GM12875 (cell line): ENCODE data around the gene MCM3AP.

Experiments
- H3K4me3 ChIP-seq: one replicate; pipeline ENCODE4 v1.5.1; 2011; ENCODE audit warnings: low read depth, low read length, control low read depth
- TF ChIP-seq, protein P1 (sequence below): IDR thresholded peaks from 2 replicates; pipeline ENCODE4 v1.5.1; 2011; ENCODE audit warnings: low read depth, mild to moderate bottlenecking, control low read depth, inconsistent platforms, low read length, moderate library complexity, borderline replicate concordance; ENCODE audit not compliant: insufficient read depth

Gene MCM3AP

GRCh38 chr21:46199436-46200373, 85.7 kb downstream of the MCM3AP start:
- no peak overlapping the region for H3K4me3 ChIP-seq
- TF ChIP-seq, protein P1, sequence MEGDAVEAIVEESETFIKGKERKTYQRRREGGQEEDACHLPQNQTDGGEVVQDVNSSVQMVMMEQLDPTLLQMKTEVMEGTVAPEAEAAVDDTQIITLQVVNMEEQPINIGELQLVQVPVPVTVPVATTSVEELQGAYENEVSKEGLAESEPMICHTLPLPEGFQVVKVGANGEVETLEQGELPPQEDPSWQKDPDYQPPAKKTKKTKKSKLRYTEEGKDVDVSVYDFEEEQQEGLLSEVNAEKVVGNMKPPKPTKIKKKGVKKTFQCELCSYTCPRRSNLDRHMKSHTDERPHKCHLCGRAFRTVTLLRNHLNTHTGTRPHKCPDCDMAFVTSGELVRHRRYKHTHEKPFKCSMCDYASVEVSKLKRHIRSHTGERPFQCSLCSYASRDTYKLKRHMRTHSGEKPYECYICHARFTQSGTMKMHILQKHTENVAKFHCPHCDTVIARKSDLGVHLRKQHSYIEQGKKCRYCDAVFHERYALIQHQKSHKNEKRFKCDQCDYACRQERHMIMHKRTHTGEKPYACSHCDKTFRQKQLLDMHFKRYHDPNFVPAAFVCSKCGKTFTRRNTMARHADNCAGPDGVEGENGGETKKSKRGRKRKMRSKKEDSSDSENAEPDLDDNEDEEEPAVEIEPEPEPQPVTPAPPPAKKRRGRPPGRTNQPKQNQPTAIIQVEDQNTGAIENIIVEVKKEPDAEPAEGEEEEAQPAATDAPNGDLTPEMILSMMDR, result no peak

DNA sequence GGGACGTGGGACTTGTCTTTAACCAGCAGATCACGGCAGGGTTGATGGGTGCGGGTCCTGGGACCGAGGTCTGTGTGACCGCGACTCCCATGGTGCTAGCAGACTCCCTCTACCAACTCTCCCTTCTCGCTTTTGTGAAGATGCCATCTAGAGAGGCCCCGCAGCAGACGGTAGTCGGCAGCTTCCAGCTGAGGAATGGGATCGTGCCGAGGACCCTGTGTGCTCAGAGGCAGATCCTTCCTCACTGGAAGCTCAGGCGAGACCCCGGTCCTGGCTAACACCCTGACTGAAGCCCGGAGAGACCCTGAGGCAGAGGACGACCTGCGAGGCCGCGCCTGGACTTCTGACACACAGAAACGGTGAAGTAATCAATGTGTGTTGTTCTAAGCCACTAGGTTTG, 88.7 kb downstream of the MCM3AP start:
- TF ChIP-seq, protein P1, result no peak
- no peak overlapping the region for H3K4me3 ChIP-seq

- TF ChIP-seq, protein P1, result no peak
- H3K4me3 ChIP-seq, result no peak overlapping the region
These were observed 89.7 kb downstream of the MCM3AP start for GRCh38 chr21:46195595-46196195.

DNA sequence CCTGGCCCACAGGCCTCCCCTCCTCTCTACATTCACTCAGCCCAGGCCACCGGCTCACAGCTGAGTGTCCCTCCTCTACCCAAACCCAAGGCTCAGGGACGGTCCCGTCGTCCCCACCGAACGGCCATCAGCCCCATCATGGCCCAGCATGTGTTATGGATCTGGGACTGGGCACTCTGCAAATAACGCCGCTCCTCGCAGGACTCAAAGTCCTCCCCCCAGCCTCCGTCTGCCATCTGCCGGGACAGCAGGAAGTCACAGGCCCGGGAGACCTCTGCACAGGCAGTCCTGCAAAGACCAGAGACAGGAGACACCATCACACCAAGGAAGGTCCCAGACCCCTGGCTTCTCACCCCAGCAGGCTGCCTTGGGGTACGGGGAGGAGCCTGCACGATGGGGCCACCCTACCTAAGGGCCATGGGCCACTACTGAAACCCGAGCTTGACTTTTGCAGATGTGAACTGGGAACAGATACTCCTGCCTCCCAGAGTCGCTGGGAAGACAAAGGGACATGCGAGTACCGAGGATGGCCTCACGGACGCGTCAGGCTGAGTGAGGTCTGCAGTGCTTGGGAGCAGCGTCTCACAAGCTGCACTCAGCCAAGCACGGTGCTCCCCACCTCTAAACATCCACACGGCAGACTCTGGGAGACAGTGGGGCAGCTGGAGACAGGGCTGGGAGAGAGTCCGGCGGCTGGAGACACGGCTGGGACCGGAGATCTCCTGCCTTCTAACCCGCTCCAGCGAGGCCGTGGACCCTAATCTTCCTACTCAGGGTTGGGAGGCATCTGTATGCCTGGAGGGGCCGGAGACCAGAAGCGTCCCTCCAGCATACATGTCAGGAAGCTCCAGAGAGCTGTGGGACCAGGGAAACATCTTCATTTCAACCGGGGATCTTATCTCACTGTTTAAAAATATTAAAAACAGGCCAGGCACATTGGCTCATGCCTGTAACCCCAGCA, 90.8 kb downstream of the MCM3AP start:
- TF ChIP-seq, protein P1, result no peak

GRCh38 chr21:46193829-46194373, 91.5 kb downstream of the MCM3AP start:
- H3K4me3 ChIP-seq, result no peak overlapping the region
- TF ChIP-seq, protein P1, result no peak

More for the DNA sequence above, 90.8 kb downstream of the MCM3AP start:
- no peak overlapping the region for H3K4me3 ChIP-seq

DNA sequence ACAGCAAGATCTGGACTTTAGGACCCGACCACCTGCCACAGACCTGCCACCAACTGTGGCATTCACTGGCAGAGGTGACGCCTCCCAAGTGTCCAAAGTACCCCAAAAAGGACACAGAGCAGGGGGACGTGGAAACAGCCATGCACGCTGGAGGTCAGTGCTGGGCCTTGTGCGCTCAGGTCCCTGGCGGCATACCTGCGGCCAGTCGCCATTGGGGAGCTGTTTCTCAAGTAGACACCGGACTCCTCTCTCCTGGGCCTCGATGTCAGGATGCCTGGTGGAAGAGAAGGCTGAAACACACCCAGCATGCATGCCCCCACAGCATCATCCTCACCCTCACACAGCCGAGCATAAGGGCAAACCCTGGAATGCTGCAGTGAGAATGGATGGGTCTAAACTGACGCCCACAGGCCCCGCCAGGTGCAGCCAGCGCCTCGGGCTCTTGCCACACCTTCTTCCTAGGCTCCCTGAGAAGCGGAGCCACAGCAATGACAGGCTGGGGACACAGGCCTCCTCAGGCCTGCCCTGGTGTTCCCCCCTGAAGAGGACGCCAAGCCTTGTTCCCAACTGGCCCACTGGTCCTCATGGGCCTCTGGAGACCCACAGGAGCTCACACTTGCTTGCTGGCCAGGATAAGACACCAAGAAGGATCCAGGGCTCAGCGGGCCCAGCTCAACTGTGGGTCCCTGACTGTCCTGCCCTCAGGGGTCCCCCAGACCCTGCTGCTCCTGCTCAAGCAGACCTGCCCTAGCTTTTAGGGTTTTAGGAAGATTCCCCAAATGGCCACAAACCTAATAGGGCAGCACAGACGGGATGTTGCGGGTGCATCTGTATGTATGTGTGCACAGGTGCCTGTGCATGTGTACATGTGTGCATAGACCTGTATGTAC, 93.5 kb downstream of the MCM3AP start:
- TF ChIP-seq, protein P1, result no peak
- H3K4me3 ChIP-seq, result no peak overlapping the region
